ENCODE data around the gene KDM1A. TPM values are rescaled to one million over a fixed set of nuclear protein-coding genes. Genes with fewer than 3 reads are reported as not detected.

Gene KDM1A
- total and polyA plus RNA-seq, 9 of the 15 experiments (the other 6 are each of a cell fraction or from before 2014, with no cell fraction given), result 59.2 to 181 (median 168) TPM

GRCh38 chr1:23091545-23091944, 72.3 kb downstream of the KDM1A start (continued):
- TF ChIP-seq, protein P1, sequence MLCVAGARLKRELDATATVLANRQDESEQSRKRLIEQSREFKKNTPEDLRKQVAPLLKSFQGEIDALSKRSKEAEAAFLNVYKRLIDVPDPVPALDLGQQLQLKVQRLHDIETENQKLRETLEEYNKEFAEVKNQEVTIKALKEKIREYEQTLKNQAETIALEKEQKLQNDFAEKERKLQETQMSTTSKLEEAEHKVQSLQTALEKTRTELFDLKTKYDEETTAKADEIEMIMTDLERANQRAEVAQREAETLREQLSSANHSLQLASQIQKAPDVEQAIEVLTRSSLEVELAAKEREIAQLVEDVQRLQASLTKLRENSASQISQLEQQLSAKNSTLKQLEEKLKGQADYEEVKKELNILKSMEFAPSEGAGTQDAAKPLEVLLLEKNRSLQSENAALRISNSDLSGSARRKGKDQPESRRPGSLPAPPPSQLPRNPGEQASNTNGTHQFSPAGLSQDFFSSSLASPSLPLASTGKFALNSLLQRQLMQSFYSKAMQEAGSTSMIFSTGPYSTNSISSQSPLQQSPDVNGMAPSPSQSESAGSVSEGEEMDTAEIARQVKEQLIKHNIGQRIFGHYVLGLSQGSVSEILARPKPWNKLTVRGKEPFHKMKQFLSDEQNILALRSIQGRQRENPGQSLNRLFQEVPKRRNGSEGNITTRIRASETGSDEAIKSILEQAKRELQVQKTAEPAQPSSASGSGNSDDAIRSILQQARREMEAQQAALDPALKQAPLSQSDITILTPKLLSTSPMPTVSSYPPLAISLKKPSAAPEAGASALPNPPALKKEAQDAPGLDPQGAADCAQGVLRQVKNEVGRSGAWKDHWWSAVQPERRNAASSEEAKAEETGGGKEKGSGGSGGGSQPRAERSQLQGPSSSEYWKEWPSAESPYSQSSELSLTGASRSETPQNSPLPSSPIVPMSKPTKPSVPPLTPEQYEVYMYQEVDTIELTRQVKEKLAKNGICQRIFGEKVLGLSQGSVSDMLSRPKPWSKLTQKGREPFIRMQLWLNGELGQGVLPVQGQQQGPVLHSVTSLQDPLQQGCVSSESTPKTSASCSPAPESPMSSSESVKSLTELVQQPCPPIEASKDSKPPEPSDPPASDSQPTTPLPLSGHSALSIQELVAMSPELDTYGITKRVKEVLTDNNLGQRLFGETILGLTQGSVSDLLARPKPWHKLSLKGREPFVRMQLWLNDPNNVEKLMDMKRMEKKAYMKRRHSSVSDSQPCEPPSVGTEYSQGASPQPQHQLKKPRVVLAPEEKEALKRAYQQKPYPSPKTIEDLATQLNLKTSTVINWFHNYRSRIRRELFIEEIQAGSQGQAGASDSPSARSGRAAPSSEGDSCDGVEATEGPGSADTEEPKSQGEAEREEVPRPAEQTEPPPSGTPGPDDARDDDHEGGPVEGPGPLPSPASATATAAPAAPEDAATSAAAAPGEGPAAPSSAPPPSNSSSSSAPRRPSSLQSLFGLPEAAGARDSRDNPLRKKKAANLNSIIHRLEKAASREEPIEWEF (CRISPR knock-in tag; IDR thresholded peaks at IDR 0.05), result no peak
- TF ChIP-seq FOXM1 (IDR thresholded peaks at IDR 0.05; ENCODE audit: low read depth), result no peak
- TF ChIP-seq FOXM1 (CRISPR knock-in tag; IDR thresholded peaks at IDR 0.05; ENCODE audit: low read depth), result no peak
- no peak for TF ChIP-seq ZBTB17 (CRISPR knock-in tag; IDR thresholded peaks at IDR 0.05)
- no peak for TF ChIP-seq POLR2B (IDR thresholded peaks at IDR 0.05; ENCODE audit: low read depth, partially characterized antibody)
- TF ChIP-seq, protein P2, sequence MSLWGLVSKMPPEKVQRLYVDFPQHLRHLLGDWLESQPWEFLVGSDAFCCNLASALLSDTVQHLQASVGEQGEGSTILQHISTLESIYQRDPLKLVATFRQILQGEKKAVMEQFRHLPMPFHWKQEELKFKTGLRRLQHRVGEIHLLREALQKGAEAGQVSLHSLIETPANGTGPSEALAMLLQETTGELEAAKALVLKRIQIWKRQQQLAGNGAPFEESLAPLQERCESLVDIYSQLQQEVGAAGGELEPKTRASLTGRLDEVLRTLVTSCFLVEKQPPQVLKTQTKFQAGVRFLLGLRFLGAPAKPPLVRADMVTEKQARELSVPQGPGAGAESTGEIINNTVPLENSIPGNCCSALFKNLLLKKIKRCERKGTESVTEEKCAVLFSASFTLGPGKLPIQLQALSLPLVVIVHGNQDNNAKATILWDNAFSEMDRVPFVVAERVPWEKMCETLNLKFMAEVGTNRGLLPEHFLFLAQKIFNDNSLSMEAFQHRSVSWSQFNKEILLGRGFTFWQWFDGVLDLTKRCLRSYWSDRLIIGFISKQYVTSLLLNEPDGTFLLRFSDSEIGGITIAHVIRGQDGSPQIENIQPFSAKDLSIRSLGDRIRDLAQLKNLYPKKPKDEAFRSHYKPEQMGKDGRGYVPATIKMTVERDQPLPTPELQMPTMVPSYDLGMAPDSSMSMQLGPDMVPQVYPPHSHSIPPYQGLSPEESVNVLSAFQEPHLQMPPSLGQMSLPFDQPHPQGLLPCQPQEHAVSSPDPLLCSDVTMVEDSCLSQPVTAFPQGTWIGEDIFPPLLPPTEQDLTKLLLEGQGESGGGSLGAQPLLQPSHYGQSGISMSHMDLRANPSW (CRISPR knock-in tag; IDR thresholded peaks at IDR 0.05), result no peak
- no peak for TF ChIP-seq ZKSCAN8 (CRISPR knock-in tag; IDR thresholded peaks at IDR 0.05)
- no peak for TF ChIP-seq SRSF9 (IDR thresholded peaks at IDR 0.05; ENCODE audit: borderline replicate concordance, low read depth, low read length)
- TF ChIP-seq, protein P3, sequence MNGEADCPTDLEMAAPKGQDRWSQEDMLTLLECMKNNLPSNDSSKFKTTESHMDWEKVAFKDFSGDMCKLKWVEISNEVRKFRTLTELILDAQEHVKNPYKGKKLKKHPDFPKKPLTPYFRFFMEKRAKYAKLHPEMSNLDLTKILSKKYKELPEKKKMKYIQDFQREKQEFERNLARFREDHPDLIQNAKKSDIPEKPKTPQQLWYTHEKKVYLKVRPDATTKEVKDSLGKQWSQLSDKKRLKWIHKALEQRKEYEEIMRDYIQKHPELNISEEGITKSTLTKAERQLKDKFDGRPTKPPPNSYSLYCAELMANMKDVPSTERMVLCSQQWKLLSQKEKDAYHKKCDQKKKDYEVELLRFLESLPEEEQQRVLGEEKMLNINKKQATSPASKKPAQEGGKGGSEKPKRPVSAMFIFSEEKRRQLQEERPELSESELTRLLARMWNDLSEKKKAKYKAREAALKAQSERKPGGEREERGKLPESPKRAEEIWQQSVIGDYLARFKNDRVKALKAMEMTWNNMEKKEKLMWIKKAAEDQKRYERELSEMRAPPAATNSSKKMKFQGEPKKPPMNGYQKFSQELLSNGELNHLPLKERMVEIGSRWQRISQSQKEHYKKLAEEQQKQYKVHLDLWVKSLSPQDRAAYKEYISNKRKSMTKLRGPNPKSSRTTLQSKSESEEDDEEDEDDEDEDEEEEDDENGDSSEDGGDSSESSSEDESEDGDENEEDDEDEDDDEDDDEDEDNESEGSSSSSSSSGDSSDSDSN (IDR thresholded peaks at IDR 0.05; ENCODE audit: borderline replicate concordance in 1 of 2, low read depth in 2 of 2, low read length in 2 of 2), result no peak
- TF ChIP-seq U2AF2 (optimal IDR thresholded peaks at IDR 0.05; ENCODE audit: low read depth, low read length), result no peak
- TF ChIP-seq, protein P4, sequence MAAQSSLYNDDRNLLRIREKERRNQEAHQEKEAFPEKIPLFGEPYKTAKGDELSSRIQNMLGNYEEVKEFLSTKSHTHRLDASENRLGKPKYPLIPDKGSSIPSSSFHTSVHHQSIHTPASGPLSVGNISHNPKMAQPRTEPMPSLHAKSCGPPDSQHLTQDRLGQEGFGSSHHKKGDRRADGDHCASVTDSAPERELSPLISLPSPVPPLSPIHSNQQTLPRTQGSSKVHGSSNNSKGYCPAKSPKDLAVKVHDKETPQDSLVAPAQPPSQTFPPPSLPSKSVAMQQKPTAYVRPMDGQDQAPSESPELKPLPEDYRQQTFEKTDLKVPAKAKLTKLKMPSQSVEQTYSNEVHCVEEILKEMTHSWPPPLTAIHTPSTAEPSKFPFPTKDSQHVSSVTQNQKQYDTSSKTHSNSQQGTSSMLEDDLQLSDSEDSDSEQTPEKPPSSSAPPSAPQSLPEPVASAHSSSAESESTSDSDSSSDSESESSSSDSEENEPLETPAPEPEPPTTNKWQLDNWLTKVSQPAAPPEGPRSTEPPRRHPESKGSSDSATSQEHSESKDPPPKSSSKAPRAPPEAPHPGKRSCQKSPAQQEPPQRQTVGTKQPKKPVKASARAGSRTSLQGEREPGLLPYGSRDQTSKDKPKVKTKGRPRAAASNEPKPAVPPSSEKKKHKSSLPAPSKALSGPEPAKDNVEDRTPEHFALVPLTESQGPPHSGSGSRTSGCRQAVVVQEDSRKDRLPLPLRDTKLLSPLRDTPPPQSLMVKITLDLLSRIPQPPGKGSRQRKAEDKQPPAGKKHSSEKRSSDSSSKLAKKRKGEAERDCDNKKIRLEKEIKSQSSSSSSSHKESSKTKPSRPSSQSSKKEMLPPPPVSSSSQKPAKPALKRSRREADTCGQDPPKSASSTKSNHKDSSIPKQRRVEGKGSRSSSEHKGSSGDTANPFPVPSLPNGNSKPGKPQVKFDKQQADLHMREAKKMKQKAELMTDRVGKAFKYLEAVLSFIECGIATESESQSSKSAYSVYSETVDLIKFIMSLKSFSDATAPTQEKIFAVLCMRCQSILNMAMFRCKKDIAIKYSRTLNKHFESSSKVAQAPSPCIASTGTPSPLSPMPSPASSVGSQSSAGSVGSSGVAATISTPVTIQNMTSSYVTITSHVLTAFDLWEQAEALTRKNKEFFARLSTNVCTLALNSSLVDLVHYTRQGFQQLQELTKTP (IDR thresholded peaks at IDR 0.05; ENCODE audit: low read depth in 1 of 2, partially characterized antibody in 2 of 2), result no peak
- TF ChIP-seq RB1 (IDR thresholded peaks at IDR 0.05; ENCODE audit: low read depth), result no peak

Data from K562 (cell line).